ENCODE measurements around the gene LKAAEAR1.

The LKAAEAR1 gene

GRCh38 chr20:64048402-64049044 lies 35.7 kb downstream of the LKAAEAR1 start:
- DNase-seq, result no peak

- no peak for DNase-seq
Observed at GRCh38 chr20:64047968-64048401, 36.2 kb downstream of the LKAAEAR1 start.

- DNase-seq, result no peak
Observed at GRCh38 chr20:64047046-64047389, 37.2 kb downstream of the LKAAEAR1 start.

GRCh38 chr20:64045346-64046011 lies 38.7 kb downstream of the LKAAEAR1 start:
- DNase-seq, result no peak

- no peak for DNase-seq
Observed at GRCh38 chr20:64044484-64045247, 39.5 kb downstream of the LKAAEAR1 start.

GRCh38 chr20:64043768-64044167 lies 40.4 kb downstream of the LKAAEAR1 start:
- DNase-seq, result no peak

- DNase-seq, result no peak
Observed at GRCh38 chr20:64042054-64042781, 42.0 kb downstream of the LKAAEAR1 start.

- DNase-seq, result no peak
Observed at GRCh38 chr20:64041781-64042053, 42.5 kb downstream of the LKAAEAR1 start.

GRCh38 chr20:64041040-64041780 lies 43.0 kb downstream of the LKAAEAR1 start:
- DNase-seq, result no peak

- no peak for DNase-seq
Observed at GRCh38 chr20:64040231-64041039, 43.8 kb downstream of the LKAAEAR1 start.

- DNase-seq, result no peak
Observed at GRCh38 chr20:64039293-64040160, 44.7 kb downstream of the LKAAEAR1 start.

- DNase-seq, result peak; percentile 42
Observed at GRCh38 chr20:64038565-64039292, 45.5 kb downstream of the LKAAEAR1 start.

GRCh38 chr20:64038224-64038564 lies 46.0 kb downstream of the LKAAEAR1 start:
- DNase-seq, result no peak

- peak; percentile 34 for DNase-seq
Observed at GRCh38 chr20:64037498-64038213, 46.5 kb downstream of the LKAAEAR1 start.

GRCh38 chr20:64037199-64037497 lies 47.0 kb downstream of the LKAAEAR1 start:
- no peak for DNase-seq

GRCh38 chr20:64036346-64037198 lies 47.6 kb downstream of the LKAAEAR1 start:
- no peak for DNase-seq

GRCh38 chr20:64035933-64036345 lies 48.3 kb downstream of the LKAAEAR1 start, which contains the start of gene C20orf204:
Gene C20orf204 (plus strand): TSS chr20:64036182. CDS start chr20:64036324, 142 bp downstream.
- no peak for DNase-seq

GRCh38 chr20:64035066-64035932 lies 48.9 kb downstream of the LKAAEAR1 start:
- DNase-seq, result no peak

Measured in NCI-H2227 treated with DMSO at 0.1 percent for 48 hours (cell line).